ENCODE measurements around the gene ADGRA3. TPM values are rescaled to one million over a fixed set of nuclear protein-coding genes. Genes with fewer than 3 reads are reported as not detected.

ADGRA3 gene
- total RNA-seq, 4 donors from 2014 or later, result 17.8 to 48.8 (median 32.4) TPM

GRCh38 chr4:22508376-22508775, 7.5 kb downstream of the ADGRA3 start:
- no peak for ATAC-seq
- H3K27me3 ChIP-seq, result no peaks in the 10 kb centered on the region
- peaks cover 0 to 15% (median 0%) of the 10 kb centered on the region in 3 donors for H3K4me1 ChIP-seq
- H3K27ac ChIP-seq, result no peak overlapping the region
- WGBS, 2 donors (ENCODE audit: low coverage in 1 of 2), result 66 to 89% methylated on average over 3 of the region's 3 CpGs
- no peak overlapping the region for H3K4me3 ChIP-seq
- H3K9me3 ChIP-seq, result no peaks in the 10 kb centered on the region
- H3K36me3 ChIP-seq, result no peaks in the 10 kb centered on the region
- no peak for TF ChIP-seq EP300 (IDR thresholded peaks at IDR 0.05)
- TF ChIP-seq, protein P1, sequence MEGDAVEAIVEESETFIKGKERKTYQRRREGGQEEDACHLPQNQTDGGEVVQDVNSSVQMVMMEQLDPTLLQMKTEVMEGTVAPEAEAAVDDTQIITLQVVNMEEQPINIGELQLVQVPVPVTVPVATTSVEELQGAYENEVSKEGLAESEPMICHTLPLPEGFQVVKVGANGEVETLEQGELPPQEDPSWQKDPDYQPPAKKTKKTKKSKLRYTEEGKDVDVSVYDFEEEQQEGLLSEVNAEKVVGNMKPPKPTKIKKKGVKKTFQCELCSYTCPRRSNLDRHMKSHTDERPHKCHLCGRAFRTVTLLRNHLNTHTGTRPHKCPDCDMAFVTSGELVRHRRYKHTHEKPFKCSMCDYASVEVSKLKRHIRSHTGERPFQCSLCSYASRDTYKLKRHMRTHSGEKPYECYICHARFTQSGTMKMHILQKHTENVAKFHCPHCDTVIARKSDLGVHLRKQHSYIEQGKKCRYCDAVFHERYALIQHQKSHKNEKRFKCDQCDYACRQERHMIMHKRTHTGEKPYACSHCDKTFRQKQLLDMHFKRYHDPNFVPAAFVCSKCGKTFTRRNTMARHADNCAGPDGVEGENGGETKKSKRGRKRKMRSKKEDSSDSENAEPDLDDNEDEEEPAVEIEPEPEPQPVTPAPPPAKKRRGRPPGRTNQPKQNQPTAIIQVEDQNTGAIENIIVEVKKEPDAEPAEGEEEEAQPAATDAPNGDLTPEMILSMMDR (IDR thresholded peaks at IDR 0.05), result no peak
- no peak for TF ChIP-seq POLR2AphosphoS5 (IDR thresholded peaks at IDR 0.05)
- TF ChIP-seq POLR2A (IDR thresholded peaks at IDR 0.05), result no peak

DNA sequence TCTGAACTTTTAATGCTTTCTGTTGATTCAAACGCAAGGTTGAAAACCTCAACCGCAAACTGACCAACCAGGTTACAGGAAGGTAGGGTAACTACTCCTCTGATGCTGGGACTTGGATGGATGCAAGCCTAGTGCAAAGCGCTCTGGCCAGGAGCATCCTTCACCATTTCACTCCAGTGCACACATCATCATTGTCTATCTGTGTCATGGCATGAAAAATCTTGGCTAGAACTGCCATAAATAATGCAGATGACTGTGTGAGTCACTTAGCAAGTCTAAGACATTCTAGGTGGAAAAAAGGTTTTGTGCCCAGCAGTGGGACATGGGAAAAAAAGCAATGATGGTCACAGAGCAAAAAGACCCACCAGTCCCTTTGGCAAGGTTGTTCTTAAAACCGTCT, 10.9 kb downstream of the ADGRA3 start:
- ATAC-seq, result no peak
- H3K4me1 ChIP-seq, result peaks cover 0 to 34% (median 2%) of the 10 kb centered on the region in 3 donors
- H3K27ac ChIP-seq, result no peak overlapping the region
- no peaks in the 10 kb centered on the region for H3K9me3 ChIP-seq
- H3K4me3 ChIP-seq, result no peak overlapping the region
- 100% methylated on average over 1 to 4 of the region's 4 CpGs for WGBS, 2 donors (ENCODE audit: low coverage in 1 of 2)
- H3K36me3 ChIP-seq, result no peaks in the 10 kb centered on the region
- H3K27me3 ChIP-seq, result no peaks in the 10 kb centered on the region
- TF ChIP-seq EP300 (IDR thresholded peaks at IDR 0.05) (no peak), POLR2A (IDR thresholded peaks at IDR 0.05) (no peak)
- TF ChIP-seq, protein P1 (IDR thresholded peaks at IDR 0.05), result no peak

DNA sequence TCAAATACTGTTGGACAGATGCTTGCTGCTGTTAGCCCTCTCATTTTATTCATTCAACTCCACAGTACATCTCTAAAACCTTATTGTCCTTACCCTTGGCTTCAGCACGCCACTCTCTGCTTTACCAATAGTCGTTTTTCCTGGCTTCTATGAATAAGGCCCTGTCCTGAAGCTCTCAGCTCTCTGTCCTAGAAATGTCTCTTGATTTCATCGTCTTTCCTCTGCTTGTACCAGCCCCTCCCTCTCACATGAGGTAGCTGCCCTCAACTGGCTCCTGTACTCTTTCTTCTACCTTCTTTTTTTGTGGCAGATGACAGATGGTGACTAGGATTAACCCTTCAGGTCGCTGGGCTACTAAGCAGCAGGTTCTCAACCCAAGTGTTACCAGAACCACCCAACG, 11.4 kb downstream of the ADGRA3 start:
- no peak overlapping the region for H3K27ac ChIP-seq
- H3K4me3 ChIP-seq, result no peak overlapping the region
- WGBS, 2 donors (ENCODE audit: low coverage in 1 of 2), result 79 to 91% methylated on average over 3 to 5 of the region's 5 CpGs
- no peaks in the 10 kb centered on the region for H3K9me3 ChIP-seq
- H3K4me1 ChIP-seq, result peaks cover 0 to 39% (median 2%) of the 10 kb centered on the region in 3 donors
- H3K36me3 ChIP-seq, result no peaks in the 10 kb centered on the region
- TF ChIP-seq, protein P1 (IDR thresholded peaks at IDR 0.05), result no peak
- no peak for ATAC-seq
- no peaks in the 10 kb centered on the region for H3K27me3 ChIP-seq

DNA sequence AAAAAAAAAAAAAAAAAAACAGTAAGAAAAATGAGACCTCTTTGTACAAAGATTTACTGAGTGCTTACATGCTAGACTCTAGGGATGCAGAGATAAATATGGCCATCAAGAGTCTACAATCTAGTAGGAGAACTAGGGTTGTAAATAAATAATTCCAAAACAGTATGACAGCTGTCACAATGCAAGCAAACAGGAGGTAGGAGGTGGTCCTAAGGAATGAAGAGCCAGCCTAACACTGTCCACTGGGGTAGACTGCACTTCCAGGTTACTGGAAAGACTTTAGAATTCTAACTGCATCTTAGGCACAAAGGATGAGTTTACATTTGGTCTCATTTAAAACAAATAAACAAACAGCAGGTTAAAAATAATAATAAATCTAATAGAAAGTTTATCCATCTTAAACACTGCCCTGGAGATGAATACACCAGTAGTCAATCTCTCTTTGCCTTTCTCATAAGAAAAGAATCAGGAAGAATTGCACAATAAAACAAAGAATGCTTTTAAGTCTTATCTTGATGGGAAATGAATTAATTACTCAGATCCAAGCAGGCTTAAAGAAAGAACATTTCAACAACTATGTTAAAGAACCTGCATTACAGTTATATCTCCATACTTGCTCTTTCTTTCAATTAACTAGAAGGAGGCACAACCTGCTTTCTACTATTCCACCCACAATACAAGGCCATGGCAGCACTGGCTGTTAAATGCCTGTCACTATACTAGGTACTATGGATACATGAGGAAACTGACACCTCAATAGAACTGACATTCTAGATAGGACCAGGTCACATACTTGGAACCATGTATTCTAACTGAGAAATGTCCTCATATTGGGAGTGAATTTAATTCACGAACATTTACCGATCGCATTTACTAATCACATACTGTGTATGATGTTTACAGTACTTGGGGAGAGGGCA, 12.7 kb downstream of the ADGRA3 start:
- no peak overlapping the region for H3K27ac ChIP-seq
- no peak for ATAC-seq
- H3K27me3 ChIP-seq, result no peaks in the 10 kb centered on the region
- 97 to 100% methylated on average over 3 of the region's 3 CpGs for WGBS, 2 donors (ENCODE audit: low coverage in 1 of 2)
- TF ChIP-seq EP300 (IDR thresholded peaks at IDR 0.05) (no peak), POLR2A (IDR thresholded peaks at IDR 0.05) (no peak), POLR2AphosphoS5 (IDR thresholded peaks at IDR 0.05) (no peak)
- TF ChIP-seq, protein P1 (IDR thresholded peaks at IDR 0.05), result no peak
- no peak overlapping the region for H3K4me3 ChIP-seq
- H3K4me1 ChIP-seq, result peaks cover 0 to 46% (median 2%) of the 10 kb centered on the region in 3 donors
- no peaks in the 10 kb centered on the region for H3K36me3 ChIP-seq
- H3K9me3 ChIP-seq, result no peaks in the 10 kb centered on the region

DNA sequence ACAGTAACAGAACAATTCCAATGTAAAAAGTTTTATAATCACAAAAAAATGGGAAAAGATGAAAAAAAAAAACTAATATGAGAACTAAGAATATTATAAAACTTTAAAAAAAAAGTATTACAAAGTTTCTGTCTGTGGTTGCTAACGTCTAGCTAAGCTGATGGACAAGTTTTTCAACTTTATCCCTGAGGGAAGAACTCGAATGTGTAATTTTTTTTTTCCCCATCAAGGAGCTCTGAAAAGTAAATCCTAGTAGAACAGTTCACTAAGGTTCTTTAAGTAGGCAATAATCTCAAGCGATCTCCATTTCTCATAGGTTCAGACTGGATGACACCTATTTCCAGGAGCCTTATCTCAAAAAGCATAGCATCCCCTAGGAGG, 14.2 kb downstream of the ADGRA3 start:
- ATAC-seq, result no peak

More for the DNA sequence above, 14.2 kb downstream of the ADGRA3 start:
- Histone ChIP-seq H3K36me3 (no peaks in the 10 kb centered on the region), H3K27ac (no peak overlapping the region), H3K4me3 (no peak overlapping the region), H3K9me3 (no peaks in the 10 kb centered on the region), H3K4me1 (peaks cover 0 to 33% (median 2%) of the 10 kb centered on the region in 3 donors), H3K27me3 (no peaks in the 10 kb centered on the region)
- 25 to 56% methylated on average over 2 to 3 of the region's 3 CpGs for WGBS, 2 donors (ENCODE audit: low coverage in 1 of 2)
- TF ChIP-seq EP300 (IDR thresholded peaks at IDR 0.05) (no peak), POLR2A (IDR thresholded peaks at IDR 0.05) (no peak), POLR2AphosphoS5 (IDR thresholded peaks at IDR 0.05) (no peak)
- TF ChIP-seq, protein P1 (IDR thresholded peaks at IDR 0.05), result no peak
